Measurements from ENCODE around the gene RHOU.

RHOU gene

GRCh38 chr1:228723921-228724320 is 11.4 kb upstream of the RHOU start:
- no peak overlapping the region for H3K4me3 ChIP-seq (ENCODE audit: low read depth, low read length)
- H3K79me2 ChIP-seq, result no peaks in the 10 kb centered on the region
- H3K9ac ChIP-seq, result no peak overlapping the region
- no peak overlapping the region for H3K27ac ChIP-seq
- no peaks in the 10 kb centered on the region for H3K27me3 ChIP-seq (ENCODE audit: control insufficient read depth, insufficient read depth, low read length)
- TF ChIP-seq CTCF (IDR thresholded peaks at IDR 0.05), result no peak
- H2AFZ ChIP-seq, result no peak overlapping the region
- no peak overlapping the region for H3K4me2 ChIP-seq (ENCODE audit: low read length)
- H3K9me3 ChIP-seq (ENCODE audit: control insufficient read depth, low read length), result no peaks in the 10 kb centered on the region
- no peaks in the 10 kb centered on the region for H3K4me1 ChIP-seq
- H3K36me3 ChIP-seq (ENCODE audit: control insufficient read depth, insufficient read depth, low read length), result no peaks in the 10 kb centered on the region

GRCh38 chr1:228725178-228725577 is 10.1 kb upstream of the RHOU start:
- H3K27me3 ChIP-seq (ENCODE audit: control insufficient read depth, insufficient read depth, low read length), result no peaks in the 10 kb centered on the region
- no peak overlapping the region for H3K4me3 ChIP-seq (ENCODE audit: low read depth, low read length)
- H3K27ac ChIP-seq, result no peak overlapping the region
- TF ChIP-seq CTCF (IDR thresholded peaks at IDR 0.05), result no peak
- H3K4me1 ChIP-seq, result no peaks in the 10 kb centered on the region
- no peaks in the 10 kb centered on the region for H3K36me3 ChIP-seq (ENCODE audit: control insufficient read depth, insufficient read depth, low read length)
- H3K4me2 ChIP-seq (ENCODE audit: low read length), result no peak overlapping the region
- no peaks in the 10 kb centered on the region for H3K9me3 ChIP-seq (ENCODE audit: control insufficient read depth, low read length)
- no peak overlapping the region for H2AFZ ChIP-seq
- no peak overlapping the region for H3K9ac ChIP-seq
- no peaks in the 10 kb centered on the region for H3K79me2 ChIP-seq

- H3K9ac ChIP-seq, result no peak overlapping the region
- H3K4me2 ChIP-seq (ENCODE audit: low read length), result no peak overlapping the region
- H3K36me3 ChIP-seq (ENCODE audit: control insufficient read depth, insufficient read depth, low read length), result no peaks in the 10 kb centered on the region
- H3K4me1 ChIP-seq, result no peaks in the 10 kb centered on the region
- no peak overlapping the region for H2AFZ ChIP-seq
- no peak overlapping the region for H3K27ac ChIP-seq
- H3K79me2 ChIP-seq, result no peaks in the 10 kb centered on the region
- H3K4me3 ChIP-seq (ENCODE audit: low read depth, low read length), result no peak overlapping the region
- H3K27me3 ChIP-seq (ENCODE audit: control insufficient read depth, insufficient read depth, low read length), result no peaks in the 10 kb centered on the region
- no peak for TF ChIP-seq CTCF (IDR thresholded peaks at IDR 0.05)
- no peaks in the 10 kb centered on the region for H3K9me3 ChIP-seq (ENCODE audit: control insufficient read depth, low read length)
These were observed 7.6 kb upstream of the RHOU start for GRCh38 chr1:228727681-228728171.

GRCh38 chr1:228732426-228732825 is 2.9 kb upstream of the RHOU start:
- no peak for TF ChIP-seq CTCF (IDR thresholded peaks at IDR 0.05)
- Histone ChIP-seq H3K79me2 (no peaks in the 10 kb centered on the region), H3K36me3 (ENCODE audit: control insufficient read depth, insufficient read depth, low read length) (no peaks in the 10 kb centered on the region), H3K4me1 (no peaks in the 10 kb centered on the region), H3K4me2 (ENCODE audit: low read length) (no peak overlapping the region), H3K27ac (no peak overlapping the region), H3K27me3 (ENCODE audit: control insufficient read depth, insufficient read depth, low read length) (no peaks in the 10 kb centered on the region), H3K4me3 (ENCODE audit: low read depth, low read length) (no peak overlapping the region), H2AFZ (no peak overlapping the region), H3K9me3 (ENCODE audit: control insufficient read depth, low read length) (no peaks in the 10 kb centered on the region), H3K9ac (no peak overlapping the region)

GRCh38 chr1:228733576-228733975 is 1.7 kb upstream of the RHOU start:
- Histone ChIP-seq H3K27ac (no peak overlapping the region), H3K9ac (no peak overlapping the region), H3K4me2 (ENCODE audit: low read length) (no peak overlapping the region), H3K36me3 (ENCODE audit: control insufficient read depth, insufficient read depth, low read length) (no peaks in the 10 kb centered on the region), H3K27me3 (ENCODE audit: control insufficient read depth, insufficient read depth, low read length) (no peaks in the 10 kb centered on the region), H3K4me3 (ENCODE audit: low read depth, low read length) (no peak overlapping the region), H3K79me2 (no peaks in the 10 kb centered on the region), H2AFZ (no peak overlapping the region), H3K4me1 (peaks cover 6% of the 10 kb centered on the region), H3K9me3 (ENCODE audit: control insufficient read depth, low read length) (no peaks in the 10 kb centered on the region)
- no peak for TF ChIP-seq CTCF (IDR thresholded peaks at IDR 0.05)
